ENCODE results near the gene ASTN1.

DNA sequence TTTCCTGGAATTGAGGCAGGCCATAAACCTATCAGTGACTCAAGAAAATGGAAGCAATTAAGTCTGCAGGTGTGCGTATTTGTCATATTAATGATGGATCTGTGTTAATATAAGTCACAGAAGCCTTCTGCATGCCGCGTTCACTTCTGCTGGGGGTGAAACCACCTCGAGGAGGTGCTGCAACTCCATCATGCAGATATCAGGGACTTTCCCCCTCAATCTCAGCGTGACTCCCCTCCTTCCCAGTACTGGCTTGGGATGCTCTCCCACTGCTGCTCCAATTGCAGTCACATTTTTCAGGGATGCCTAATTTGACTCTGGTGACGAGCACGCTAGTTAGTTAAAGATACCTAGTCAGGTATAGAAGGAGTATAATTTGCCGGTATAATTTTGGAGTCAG is 87.5 kb downstream of the ASTN1 start:
- TF ChIP-seq POLR2A (IDR thresholded peaks at IDR 0.05; ENCODE audit: low read length) (no peak), GATA1 (IDR thresholded peaks at IDR 0.05; ENCODE audit: low read depth, low read length) (no peak)
